Lung microvascular endothelial cell (primary cell): ENCODE measurements around the gene PPP4R2. TPM values are rescaled to one million over a fixed set of nuclear protein-coding genes. Genes with fewer than 3 reads are reported as not detected.
A peak's percentile ranks its signal among the peaks of the same experiment; 100 is the strongest.
"Not testable (repeated sequence)": the region's sequence is repeated elsewhere in the genome, so short reads cannot be mapped to it uniquely, and the experiment has no call there.

ENCODE experiments used
- DNase-seq, 2 donors: peaks; one replicate each; pipeline versions ENCODE4 v3.0.0 to v3.0.0-alpha.2; 2010; ENCODE audit warnings: low read depth in 2 of 2
- total RNA-seq: library from RNA; depleted of rRNA; stranded (reverse); fragments of >200 nt; gene quantifications from 2 replicates; pipeline ENCODE4 v1.2.1, GENCODE V29; 2014

The PPP4R2 gene
- total RNA-seq, 1 donor from 2014 or later, result 57.7 TPM

DNA sequence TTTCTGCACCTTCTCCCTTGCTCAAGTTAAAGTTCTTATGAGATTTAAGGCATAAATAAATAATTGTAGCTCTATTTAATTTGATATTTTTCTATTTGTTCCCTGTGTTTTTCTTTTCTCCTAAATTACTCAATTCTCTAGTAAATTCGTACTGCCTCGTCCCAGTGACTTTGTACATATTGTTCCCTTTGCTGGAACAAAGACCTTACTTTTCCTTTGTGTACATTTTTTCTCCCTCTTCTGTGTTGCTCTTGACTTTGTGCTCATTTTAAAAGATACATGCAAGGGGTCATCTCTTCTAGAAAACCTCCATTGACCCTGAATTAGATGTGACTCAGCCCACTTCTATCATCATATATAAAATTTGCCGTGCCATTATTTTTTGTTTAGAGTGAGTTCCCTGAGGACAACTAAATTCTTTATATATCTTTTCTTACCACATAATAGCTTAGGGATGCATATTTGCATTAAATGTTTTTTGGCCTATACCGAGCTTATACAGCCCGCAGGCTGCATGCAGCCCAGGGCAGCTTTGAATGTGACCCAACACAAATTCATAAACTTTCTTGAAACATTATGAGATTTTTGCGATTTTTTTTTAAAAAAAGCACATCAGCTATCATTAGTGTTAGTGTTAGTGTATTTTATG lies 29.6 kb downstream of the PPP4R2 start:
- DNase-seq, result no peak

DNA sequence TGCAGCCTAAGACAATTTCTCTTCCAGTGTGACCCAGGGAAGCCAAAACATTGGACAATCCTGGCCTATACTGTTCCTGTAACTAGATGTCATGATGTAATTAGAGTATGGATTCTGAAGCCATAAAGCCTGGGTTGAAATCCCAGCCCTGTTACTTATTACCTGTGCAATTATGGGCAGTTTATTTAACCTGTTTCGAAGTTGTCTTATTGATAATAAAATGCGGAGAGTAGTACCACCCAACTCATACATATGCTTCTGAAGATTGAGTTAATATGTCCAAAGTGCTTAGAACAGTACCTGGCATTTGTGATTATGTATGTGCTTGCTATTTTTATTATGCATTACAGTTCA lies 30.1 kb downstream of the PPP4R2 start:
- DNase-seq, result no peak

- no peak for DNase-seq
Measured at GRCh38 chr3:73028803-73029202, 32.2 kb downstream of the PPP4R2 start.

GRCh38 chr3:73029321-73029796 lies 32.7 kb downstream of the PPP4R2 start:
- peak in 1 of 2 donors; percentile 55 for DNase-seq

- DNase-seq, result no peak
Measured at GRCh38 chr3:73030073-73030597, 33.5 kb downstream of the PPP4R2 start.

- DNase-seq, result no peak
Measured at GRCh38 chr3:73031573-73032103, 35.0 kb downstream of the PPP4R2 start.

GRCh38 chr3:73036694-73037591 lies 40.3 kb downstream of the PPP4R2 start:
- peak in 1 of 2 donors; percentile 44 for DNase-seq

DNA sequence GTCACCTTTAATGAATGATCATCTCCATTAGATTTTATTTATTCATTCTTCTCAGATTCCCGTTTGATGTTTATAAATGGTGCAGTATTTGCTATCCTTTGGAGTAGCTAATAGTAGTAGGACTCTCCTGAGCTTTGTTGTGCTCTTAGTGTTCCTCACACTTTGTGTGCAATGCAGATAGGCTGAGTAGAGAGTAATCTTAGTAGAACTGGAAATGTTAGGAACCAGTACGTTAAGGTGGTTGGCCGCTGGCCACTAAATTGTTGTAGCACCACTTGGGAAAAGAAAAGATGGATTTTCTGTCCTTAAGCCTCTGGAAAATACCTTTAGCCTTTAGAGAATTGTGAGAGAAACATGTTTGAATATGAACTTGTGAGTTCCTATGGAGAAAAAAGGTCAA lies 44.9 kb downstream of the PPP4R2 start:
- no peak for DNase-seq

DNA sequence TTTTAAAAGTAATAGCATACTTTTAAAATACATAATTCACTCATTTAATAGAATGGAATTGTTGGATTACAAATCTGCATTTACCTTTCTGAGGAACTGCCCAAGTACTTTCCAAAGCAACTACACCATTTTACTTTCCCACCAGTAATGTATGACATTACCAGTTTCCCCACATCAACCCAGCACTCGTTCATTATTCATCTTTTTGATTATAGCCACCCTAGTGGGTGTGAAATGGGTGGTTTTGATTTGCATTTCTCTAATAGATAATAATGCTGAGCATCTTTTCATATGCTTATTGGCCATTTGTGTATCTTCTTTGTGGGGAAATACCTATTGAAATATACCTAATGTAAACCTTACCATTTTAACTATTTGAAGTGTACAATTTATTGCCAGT lies 46.8 kb downstream of the PPP4R2 start:
- no peak for DNase-seq

DNA sequence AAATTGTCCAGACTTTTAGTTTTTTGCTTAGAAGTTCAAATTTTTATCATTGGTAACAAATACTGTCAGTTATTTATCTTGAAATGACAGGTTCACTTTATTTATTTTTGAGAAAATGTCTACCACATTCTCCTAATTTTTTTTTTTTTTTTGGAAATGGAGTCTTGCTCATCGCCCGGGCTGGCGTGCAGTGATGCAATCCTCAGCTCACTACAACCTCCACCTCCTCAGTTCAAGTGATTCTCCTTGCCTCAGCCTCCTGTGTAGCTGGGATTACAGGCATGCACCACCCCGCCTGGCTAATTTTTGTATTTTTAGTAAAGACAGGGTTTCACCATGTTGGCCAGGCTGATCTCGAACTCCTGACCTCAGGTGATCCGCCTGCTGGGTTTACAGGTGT lies 48.8 kb downstream of the PPP4R2 start:
- DNase-seq, result no peak

DNA sequence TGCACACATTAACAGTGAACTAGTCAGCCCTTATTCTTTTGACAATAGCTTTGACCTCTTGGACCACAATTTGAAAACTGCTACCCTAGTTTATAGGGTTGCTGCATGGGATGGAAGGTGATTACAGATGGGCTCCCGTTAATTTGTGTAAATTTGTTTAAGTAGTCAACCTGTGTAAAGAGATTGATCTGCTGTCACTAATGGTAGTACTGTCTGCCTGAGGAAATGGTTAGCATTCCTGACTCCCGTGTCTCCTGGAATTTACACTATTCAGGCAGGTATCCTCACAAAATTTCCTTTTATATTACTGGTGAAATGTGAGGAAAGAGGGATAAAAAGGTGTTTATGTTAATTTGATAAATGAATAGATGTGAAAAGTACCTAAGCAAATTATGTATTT lies 49.6 kb downstream of the PPP4R2 start:
- DNase-seq, result peak in 1 of 2 donors; percentile 19

DNA sequence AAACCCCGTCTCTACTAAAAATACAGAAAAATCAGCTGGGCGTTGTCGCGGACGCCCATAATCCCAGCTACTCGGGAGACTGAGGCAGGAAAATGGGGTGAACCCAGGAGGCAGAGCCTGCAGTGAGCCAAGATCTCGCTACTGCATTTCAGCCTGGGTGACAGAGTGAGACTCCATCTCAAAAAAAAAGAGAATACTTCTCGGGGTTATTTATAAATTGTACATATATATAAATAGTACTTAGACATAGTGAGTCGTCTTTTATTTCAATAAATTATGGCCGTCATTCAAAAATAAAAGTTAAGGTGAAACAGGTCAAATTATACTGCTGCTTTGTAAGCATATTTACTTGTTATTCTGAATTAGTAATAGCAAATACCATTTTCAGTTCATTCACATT lies 52.7 kb downstream of the PPP4R2 start:
- no peak for DNase-seq

- peak in 1 of 2 donors; percentile 27 for DNase-seq
Measured at GRCh38 chr3:73052857-73053256, 56.2 kb downstream of the PPP4R2 start.

- DNase-seq, result no peak
Measured at GRCh38 chr3:73055583-73055982, 59.0 kb downstream of the PPP4R2 start.

DNA sequence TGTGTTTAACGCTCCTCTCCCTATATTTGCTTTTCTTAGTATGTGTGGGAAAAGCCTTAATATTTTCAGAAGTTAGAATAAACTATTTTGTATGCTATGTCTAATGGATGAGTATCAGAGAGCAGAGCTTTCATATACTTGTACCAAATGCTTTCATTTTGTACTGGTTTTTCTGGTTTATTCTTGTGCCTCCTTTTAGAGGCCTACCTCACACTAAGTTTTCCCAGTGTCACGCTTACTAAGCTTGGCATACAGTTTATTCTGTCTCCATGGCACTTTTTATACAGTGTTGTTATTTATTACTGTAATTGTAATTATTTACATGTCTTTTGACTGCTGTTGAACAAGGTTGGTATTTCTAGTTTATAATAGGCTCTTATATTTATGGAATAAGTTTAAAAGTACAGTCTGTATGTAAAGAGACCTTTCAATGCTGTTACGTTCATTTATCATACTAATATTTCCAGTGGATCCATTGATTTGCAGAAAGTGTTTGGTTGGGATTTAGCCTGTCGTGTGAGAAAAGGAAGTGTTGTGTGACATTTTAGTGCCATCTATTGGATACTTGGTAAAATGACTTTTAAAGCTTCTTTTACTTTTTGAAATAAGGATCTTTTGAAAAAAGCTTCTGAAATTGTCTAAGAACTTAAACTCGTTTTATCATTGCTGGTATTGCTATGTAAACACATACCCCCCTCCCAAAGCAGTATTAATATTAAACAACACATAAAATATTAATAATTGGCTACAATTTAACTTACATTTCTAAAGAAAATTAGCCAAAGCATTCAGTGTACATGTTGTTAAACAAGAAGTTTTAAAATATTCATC lies 59.6 kb downstream of the PPP4R2 start:
- peak; percentile 60 to 71 for DNase-seq

- no peak for DNase-seq
Measured at GRCh38 chr3:73056845-73057150, 60.2 kb downstream of the PPP4R2 start.

GRCh38 chr3:73060302-73060723 lies 63.7 kb downstream of the PPP4R2 start:
- DNase-seq, result no peak

- no peak for DNase-seq
Measured at GRCh38 chr3:73061416-73061815, 64.8 kb downstream of the PPP4R2 start, which contains the start of gene EBLN2. Gene EBLN2 (plus strand): TSS chr3:73061659. CDS start chr3:73062082, 423 bp downstream.

DNA sequence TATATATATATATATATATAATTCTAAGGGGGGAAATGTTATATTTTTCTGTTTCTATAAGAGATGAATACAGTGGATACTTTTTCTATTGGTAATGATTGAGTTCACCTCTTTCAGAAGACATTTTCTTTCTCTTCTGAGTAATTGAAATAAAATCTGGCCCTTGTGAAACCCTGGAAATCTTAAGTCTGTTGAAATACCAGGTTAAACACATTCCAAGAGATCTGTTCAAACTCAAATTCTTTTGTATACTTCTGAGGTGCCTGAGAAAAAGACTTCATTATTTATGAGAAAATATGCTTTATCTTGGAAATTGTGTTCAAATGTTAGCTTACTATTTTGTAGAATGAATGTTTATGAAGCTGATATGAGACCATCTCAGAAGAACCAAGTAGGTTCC lies 69.6 kb downstream of the PPP4R2 start:
- not testable (repeated sequence) for DNase-seq

DNA sequence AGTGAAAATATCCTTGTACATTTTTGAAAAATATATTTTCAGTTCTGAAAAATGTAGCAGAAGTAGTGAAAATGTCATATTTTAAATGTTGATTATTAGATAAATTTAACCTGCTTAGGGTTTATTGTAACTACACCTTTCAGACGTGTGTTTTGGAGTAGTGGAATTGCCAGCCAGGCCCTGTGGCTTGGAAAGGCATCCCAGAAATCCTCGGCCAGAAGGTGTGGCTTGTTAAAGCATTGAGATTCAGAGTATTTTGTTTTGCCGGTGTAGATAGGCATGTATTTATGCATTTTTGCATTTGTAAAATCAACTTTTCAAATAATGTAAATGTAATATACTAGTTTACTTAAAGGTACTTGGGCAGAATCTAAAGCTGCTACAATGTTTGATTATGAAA lies 71.8 kb downstream of the PPP4R2 start:
- DNase-seq, result no peak

DNA sequence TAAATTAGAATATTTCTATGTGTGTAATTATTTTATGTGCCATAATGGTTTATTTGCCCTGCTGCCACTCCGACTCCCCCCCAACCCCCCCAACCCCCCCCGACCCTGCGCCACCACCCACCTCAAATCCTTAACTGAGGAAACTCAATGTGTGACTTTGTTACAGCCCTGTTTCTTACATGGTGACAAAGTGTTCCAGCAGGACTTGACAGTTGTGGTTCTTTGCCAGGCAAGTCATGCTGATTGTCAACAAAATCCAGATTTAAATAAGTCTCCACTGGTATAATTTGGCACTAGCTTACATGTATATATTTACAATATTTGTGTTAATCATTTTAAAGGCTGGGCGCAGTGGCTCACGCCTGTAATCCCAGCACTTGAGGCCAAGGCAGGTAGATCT lies 72.6 kb downstream of the PPP4R2 start:
- no peak for DNase-seq
